Measurements from ENCODE around the gene SOCS6. TPM values are rescaled to one million over a fixed set of nuclear protein-coding genes. Genes with fewer than 3 reads are reported as not detected.

The SOCS6 gene
- total RNA-seq, 1 donor from 2014 or later, result 12.4 TPM

- Mint-ChIP-seq H3K27me3 (ENCODE audit: unreplicated experiment) (no peaks in the 10 kb centered on the region), H3K9me3 (ENCODE audit: unreplicated experiment) (no peaks in the 10 kb centered on the region), H3K36me3 (ENCODE audit: unreplicated experiment) (peaks cover 5% of the 10 kb centered on the region), H3K4me1 (ENCODE audit: low read depth, unreplicated experiment) (no peaks in the 10 kb centered on the region), H3K4me3 (ENCODE audit: unreplicated experiment) (no peak overlapping the region), H3K27ac (ENCODE audit: unreplicated experiment) (no peak overlapping the region)
- DNase-seq, result no peak
- no peak for TF ChIP-seq CTCF (IDR thresholded peaks at IDR 0.05; ENCODE audit: partially characterized antibody, unreplicated experiment)
Observed at GRCh38 chr18:70328169-70328568, 39.3 kb downstream of the SOCS6 start.

GRCh38 chr18:70329071-70329470 lies 40.2 kb downstream of the SOCS6 start:
- no peak overlapping the region for H3K4me3 Mint-ChIP-seq (ENCODE audit: unreplicated experiment)
- H3K9me3 Mint-ChIP-seq (ENCODE audit: unreplicated experiment), result no peaks in the 10 kb centered on the region
- no peak for DNase-seq
- no peaks in the 10 kb centered on the region for H3K27me3 Mint-ChIP-seq (ENCODE audit: unreplicated experiment)
- no peak overlapping the region for H3K27ac Mint-ChIP-seq (ENCODE audit: unreplicated experiment)
- TF ChIP-seq CTCF (IDR thresholded peaks at IDR 0.05; ENCODE audit: partially characterized antibody, unreplicated experiment), result no peak
- H3K36me3 Mint-ChIP-seq (ENCODE audit: unreplicated experiment), result peaks cover 5% of the 10 kb centered on the region
- H3K4me1 Mint-ChIP-seq (ENCODE audit: low read depth, unreplicated experiment), result no peaks in the 10 kb centered on the region

- TF ChIP-seq CTCF (IDR thresholded peaks at IDR 0.05; ENCODE audit: partially characterized antibody, unreplicated experiment), result no peak
- Mint-ChIP-seq H3K27ac (ENCODE audit: unreplicated experiment) (no peak overlapping the region), H3K27me3 (ENCODE audit: unreplicated experiment) (no peaks in the 10 kb centered on the region), H3K9me3 (ENCODE audit: unreplicated experiment) (no peaks in the 10 kb centered on the region), H3K36me3 (ENCODE audit: unreplicated experiment) (peaks cover 5% of the 10 kb centered on the region), H3K4me3 (ENCODE audit: unreplicated experiment) (no peak overlapping the region), H3K4me1 (ENCODE audit: low read depth, unreplicated experiment) (no peaks in the 10 kb centered on the region)
- no peak for DNase-seq
Observed at GRCh38 chr18:70330887-70331286, 42.0 kb downstream of the SOCS6 start.

GRCh38 chr18:70331456-70332097 lies 42.7 kb downstream of the SOCS6 start:
- DNase-seq, result no peak
- TF ChIP-seq CTCF (IDR thresholded peaks at IDR 0.05; ENCODE audit: partially characterized antibody, unreplicated experiment), result no peak
- H3K36me3 Mint-ChIP-seq (ENCODE audit: unreplicated experiment), result peaks cover 5% of the 10 kb centered on the region
- no peaks in the 10 kb centered on the region for H3K9me3 Mint-ChIP-seq (ENCODE audit: unreplicated experiment)
- no peak overlapping the region for H3K4me3 Mint-ChIP-seq (ENCODE audit: unreplicated experiment)
- no peaks in the 10 kb centered on the region for H3K4me1 Mint-ChIP-seq (ENCODE audit: low read depth, unreplicated experiment)
- no peak overlapping the region for H3K27ac Mint-ChIP-seq (ENCODE audit: unreplicated experiment)
- no peaks in the 10 kb centered on the region for H3K27me3 Mint-ChIP-seq (ENCODE audit: unreplicated experiment)

GRCh38 chr18:70332694-70333093 lies 43.8 kb downstream of the SOCS6 start:
- no peak for DNase-seq
- Mint-ChIP-seq H3K4me3 (ENCODE audit: unreplicated experiment) (no peak overlapping the region), H3K9me3 (ENCODE audit: unreplicated experiment) (no peaks in the 10 kb centered on the region), H3K4me1 (ENCODE audit: low read depth, unreplicated experiment) (peaks cover 4% of the 10 kb centered on the region), H3K36me3 (ENCODE audit: unreplicated experiment) (peaks cover 5% of the 10 kb centered on the region), H3K27ac (ENCODE audit: unreplicated experiment) (no peak overlapping the region), H3K27me3 (ENCODE audit: unreplicated experiment) (no peaks in the 10 kb centered on the region)
- TF ChIP-seq CTCF (IDR thresholded peaks at IDR 0.05; ENCODE audit: partially characterized antibody, unreplicated experiment), result no peak
